KBM-7 (cell line): ENCODE measurements around the gene ZBTB7C.
A peak's percentile ranks its signal among the peaks of the same experiment; 100 is the strongest.

Experiments
- DNase-seq: peaks from one replicate; pipeline ENCODE4 v3.0.0-alpha.2; 2015
- in situ Hi-C: fragments of 300-500 bp; cut with MboI; formaldehyde crosslinking; loops from 2 replicates; pipeline ENCODE4 v1.14.3; 2020; ENCODE audit warnings: low sequenced_read_pairs, low pct_unique_long_range_greater_than_20kb, mixed read lengths

The ZBTB7C gene

DNA sequence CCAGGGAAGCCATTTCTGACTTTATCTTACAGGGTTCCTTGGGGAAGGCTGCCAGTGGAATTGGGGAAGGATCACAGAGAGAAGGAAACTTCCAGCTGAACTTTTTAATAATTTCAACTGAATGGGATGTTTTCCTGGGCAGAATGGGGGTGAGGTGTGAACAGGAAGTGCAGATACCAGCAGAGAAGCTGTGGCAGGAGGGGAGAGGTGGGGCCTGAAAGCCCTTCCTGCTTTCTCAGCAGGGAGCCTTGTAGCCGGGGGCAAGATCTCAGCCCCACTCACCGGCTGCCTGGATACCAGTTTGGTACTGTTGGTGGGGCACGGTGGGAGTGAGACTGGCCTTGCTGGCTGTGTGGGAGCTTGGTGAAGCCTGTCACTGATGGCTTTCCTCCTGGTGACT is 170.5 kb downstream of the ZBTB7C start:
- in situ Hi-C loops = loop anchor here (25.0 kb wide), 1 partner anchor 199 kb away; no protein-coding TSS in a partner anchor
- peak; percentile 43 for DNase-seq

DNA sequence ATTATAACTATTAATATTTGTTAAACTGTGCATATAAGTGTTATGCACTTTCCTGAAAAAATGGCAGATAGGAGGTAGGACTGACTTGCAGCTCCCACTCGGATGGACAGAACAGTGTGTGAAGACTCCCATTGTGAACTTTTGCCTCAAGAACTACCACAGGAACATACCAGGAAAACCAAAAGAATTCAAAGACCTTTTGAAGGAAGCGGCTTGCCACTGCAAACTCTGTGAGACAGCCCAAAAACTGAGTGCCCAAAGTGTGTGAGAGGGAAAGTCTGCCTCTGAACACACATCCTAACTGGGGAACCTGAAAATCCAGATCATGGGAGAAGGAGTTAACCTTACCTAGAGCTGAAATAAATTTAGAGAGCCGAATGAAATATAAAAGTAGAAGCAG is 171.0 kb downstream of the ZBTB7C start:
- no peak for DNase-seq

DNA sequence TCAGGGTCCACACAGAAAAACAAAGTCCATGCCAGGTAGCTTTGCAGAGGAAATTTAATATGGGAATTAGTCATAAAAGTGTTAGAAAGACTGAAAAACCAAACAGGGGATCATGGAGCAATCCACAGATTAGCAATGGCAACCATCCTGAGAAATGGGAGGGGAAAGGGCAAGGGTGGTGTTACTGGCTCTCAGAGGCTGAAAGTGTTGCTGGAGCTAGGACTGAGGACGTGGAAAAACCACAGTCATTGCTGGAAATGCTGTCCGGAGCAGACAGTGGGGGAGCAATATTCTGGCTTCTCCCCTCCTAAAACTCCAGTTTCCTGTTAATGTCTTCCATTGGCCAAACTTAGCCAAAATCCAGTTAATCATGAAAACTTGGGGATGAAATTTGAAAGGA is 172.4 kb downstream of the ZBTB7C start:
- no peak for DNase-seq
- in situ Hi-C loops = loop anchor here (25.0 kb wide), 1 partner anchor 200 kb away; no protein-coding TSS in a partner anchor

More for the DNA sequence above, 171.0 kb downstream of the ZBTB7C start:
- in situ Hi-C loops = loop anchor here (25.0 kb wide), 1 partner anchor 199 kb away; no protein-coding TSS in a partner anchor

DNA sequence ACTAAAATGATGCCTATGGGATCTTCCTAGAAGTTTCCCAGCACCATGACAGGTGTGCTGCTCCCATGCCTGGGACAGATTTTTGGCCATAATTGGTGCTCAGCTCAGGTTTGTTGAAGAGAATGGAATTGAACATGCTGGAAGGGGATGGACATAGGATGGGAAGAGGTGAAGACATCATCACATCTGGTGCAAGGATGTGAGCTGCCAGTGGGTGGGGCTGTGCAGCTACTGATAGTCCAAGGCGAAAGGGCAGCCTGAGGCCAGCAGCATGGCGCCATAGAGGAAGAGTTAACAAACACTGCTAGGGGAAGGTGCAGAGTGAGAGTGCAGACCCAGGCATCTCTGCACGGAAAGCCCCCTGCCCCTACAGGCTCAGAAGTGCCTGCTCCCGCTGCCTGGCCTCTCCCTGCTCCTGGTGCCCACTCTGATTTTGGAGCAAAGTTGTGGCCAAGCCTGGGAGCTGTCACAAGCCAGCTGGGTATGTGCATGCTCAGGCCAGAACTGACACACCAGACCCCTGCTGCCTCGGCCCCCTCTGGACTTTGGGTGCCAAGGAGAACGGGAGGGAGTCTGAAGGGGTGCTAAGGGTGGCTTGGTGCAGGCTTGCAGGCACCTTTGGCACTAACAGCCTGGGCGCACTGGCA is 178.6 kb downstream of the ZBTB7C start:
- in situ Hi-C loops = loop anchor here (25.0 kb wide), 1 partner anchor 207 kb away; no protein-coding TSS in a partner anchor
- peak; percentile 84 for DNase-seq

DNA sequence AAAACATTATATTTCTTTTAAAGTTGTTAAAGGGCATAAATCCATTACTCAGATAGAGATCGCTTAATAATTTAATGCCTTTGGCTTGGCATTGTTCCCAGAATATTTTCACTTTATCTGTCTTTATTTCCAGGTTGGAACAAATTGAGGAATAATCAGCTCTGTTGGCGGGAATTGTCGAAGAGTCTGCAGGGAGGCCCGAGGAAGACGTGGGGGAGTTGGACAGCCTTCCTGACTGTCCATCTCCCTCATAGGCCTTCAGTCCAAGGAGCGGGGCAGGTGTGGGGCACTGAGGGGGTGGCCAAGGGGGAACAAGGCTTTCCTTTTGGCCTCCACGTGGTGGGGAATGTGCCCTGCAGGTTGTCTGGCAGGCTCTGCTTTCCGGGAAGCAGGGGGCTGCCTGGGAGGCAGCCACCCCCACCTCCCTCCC is 179.6 kb downstream of the ZBTB7C start:
- no peak for DNase-seq
- in situ Hi-C loops = loop anchor here (25.0 kb wide), 1 partner anchor 208 kb away; no protein-coding TSS in a partner anchor

DNA sequence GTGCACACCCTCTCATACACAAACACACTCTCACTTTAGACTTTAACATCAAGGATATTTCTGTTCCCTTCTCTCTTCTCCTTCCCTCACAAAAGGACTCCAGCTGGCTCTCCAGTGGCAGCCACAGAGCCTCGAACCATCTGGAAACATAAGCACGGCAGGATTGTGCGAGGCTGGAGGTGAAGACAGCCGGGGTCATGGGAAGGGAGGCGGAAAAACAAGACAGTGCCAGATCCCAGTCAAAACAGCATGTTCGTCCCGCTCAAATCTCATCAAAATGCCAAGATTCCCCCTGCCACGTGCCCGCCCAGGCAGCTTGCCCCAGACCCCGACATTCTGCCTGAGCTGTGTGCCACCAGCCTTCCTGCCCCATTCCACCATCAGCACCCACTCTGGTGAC is 180.3 kb downstream of the ZBTB7C start:
- in situ Hi-C loops = loop anchor here (25.0 kb wide), 1 partner anchor 208 kb away; no protein-coding TSS in a partner anchor
- no peak for DNase-seq

DNA sequence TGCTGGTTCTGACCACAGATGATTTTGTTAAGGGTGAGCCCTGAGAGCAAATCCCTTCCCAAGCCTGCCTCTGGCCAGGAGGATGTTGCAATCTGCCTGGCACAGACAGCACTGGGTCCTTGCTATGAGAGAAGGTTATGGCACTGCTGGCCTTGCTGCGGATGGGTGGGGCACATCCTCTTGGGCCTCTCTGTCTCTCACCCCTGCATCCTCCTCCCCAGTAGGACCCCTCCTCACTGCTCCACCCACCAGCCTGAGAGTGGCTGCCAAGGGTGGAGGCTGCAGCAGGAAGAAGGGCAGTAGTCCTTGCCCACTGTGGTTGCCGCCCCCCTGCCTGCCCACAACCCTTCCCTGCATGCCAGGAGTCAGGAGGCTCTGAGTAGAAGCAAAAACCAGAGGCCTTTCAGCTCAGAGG is 180.9 kb downstream of the ZBTB7C start:
- DNase-seq = no peak
- in situ Hi-C loops = loop anchor here (25.0 kb wide), 1 partner anchor 209 kb away; no protein-coding TSS in a partner anchor

DNA sequence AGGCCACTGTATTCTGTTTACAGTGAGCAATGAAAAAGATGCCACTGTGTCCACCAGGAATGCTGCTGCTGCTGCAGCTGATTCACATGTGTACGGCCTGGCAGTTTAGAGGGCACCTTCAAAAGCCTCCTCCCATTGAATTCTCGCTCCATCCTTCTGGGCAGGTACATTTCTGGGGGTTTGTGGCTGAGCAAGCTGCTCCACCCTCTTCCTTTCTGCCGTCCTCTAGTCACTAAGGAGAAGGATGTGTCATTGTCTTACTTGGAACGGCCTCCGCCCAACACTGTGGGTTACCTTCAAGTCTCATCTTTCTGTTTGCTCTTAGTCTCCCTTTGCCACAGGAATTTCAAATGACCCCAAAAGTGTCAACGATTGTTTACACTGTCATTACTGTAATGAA is 182.0 kb downstream of the ZBTB7C start:
- in situ Hi-C loops = loop anchor here (25.0 kb wide), 1 partner anchor 210 kb away; no protein-coding TSS in a partner anchor
- no peak for DNase-seq

DNA sequence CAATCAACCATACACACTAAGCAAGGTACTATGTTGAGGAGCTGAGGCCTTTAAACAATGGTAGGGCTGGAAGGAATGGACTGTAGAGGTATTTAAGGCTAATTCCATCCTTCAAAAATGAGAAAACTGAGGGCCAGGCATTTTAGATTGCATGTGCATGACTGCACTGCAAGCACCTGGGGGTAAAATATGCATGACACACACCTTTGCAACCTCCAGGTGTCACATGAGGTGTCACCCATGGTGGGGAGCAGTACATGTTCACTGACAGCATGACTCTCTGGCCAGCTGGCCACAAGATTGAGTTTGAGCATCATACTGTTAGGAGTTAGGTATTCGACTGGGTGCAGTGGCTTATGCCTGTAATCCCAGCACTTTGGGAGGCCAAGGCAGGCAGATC is 182.8 kb downstream of the ZBTB7C start:
- in situ Hi-C loops = loop anchor here (25.0 kb wide), 1 partner anchor 211 kb away; no protein-coding TSS in a partner anchor
- DNase-seq = no peak

DNA sequence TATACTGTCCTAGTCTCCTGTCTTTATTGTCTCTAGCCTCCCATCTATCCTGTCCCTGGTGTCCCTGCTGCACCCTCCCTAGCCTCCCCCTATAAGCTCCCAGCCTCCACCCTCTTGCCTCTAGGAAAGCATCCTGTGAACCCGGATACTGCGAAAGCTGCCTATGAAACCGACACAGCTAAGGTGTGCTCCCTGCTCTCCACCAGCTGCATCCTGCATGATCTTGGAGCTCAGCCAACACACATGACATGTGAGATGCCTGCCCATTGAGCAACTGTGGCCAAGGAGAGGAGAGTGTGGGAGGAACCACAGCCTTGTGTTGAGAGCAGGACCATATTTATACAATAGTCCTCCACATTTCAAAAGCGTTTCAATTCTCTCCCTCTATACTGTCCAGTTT is 187.1 kb downstream of the ZBTB7C start:
- in situ Hi-C loops = no loop called here
- peak; percentile 58 for DNase-seq

DNA sequence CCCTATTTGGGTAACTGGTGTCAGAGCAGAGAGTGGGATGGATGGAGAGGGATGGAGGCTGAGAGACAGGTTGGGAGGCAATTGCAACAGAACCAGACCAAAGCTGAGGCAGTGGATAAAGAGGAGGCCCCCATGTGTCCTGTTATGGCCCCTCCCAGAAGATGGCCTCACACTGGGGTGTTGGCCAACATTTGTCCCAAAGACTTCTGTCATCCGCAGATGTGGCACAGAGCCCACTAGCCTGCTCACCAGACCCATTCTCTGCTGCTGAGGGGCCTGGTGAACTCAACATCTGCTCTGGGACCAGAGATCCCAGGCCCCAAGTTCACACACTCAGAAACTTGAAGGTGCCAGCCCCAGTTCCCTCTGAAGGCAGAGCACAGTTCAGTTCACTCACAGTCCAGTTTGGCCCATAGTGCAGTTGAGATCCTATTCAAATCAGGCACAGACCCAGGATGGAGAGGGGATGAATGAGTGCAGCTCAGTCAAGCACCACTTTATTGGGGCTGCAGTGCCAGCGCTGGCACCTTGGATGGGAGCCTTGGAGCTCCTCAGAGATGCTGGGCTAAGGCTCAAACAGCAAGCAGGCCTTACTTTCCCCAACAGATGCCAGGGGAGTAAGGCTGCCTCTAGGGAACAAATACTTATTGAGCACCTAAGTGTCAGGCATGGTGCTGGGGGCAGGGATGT is 189.2 kb downstream of the ZBTB7C start:
- no peak for DNase-seq
- in situ Hi-C loops = no loop called here

DNA sequence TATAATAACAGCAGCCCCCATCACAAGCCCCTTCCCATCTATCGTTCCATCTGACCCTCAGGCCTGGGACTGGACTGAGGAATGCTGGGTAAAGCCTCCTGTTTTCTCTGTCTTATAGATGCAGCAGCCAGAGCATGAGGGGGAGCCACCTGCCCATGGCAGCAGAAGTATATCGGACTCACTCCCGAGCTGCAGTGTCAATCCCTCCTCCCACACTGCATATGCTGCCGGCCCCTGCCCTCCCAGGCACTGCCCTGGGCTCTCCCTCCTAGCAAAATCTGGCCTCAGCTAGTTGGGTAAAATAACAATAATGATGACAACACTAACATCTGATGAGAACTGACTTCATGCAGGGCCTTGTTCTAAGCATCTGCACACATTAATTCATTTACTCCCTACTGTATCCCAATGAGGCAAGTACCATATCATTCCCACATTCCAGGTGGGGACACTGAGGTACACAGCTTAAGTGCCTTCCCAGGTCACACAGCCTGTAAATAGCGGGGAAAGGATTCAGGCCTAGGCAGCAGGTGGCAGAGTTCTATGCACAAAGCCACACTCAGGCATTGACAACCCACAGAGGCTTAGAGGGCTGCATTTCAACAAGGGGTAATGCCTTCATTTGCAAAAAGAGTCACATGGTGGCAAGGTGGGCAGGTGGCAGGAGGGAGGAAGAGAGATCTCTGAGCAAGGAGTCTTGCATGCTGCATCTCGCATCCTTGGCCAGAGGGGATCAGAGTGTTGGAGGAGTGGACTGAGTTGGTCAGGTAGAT is 190.0 kb downstream of the ZBTB7C start:
- in situ Hi-C loops = no loop called here
- no peak for DNase-seq

DNA sequence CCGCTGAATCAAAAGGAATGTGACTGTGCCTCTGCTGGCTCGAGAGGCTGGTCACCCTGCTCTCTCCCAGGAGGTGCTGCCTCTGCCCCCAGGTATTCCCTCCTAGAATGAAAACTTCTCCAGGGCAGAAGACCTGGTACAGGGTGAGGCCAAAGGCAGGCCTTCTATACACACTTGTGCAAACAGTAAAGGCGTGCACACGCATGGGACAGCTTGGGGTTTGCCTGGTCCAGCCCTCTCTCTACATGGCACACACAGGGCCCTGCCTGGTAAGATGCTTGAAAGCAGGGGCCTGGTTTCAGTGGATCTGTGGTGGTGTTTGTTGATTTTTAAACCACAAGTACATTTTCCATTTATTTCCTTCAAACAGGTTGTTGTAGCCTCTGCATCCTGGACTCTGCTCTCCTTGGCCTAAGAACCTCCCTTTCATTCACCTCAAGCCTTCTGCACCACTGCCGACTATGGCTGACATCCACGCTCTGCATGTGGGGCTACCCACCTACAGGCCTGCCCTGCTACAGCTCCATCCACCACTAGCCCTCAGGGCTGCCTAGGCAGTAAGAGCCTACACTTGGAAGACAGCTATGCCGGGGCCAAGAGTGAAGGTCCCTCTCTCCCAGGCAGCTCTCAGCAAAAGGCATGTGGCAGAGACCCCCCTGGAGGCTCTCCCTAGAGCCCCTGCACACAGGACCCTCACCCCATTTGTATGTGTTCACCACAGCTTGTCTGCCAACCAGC is 190.7 kb downstream of the ZBTB7C start:
- no peak for DNase-seq
- in situ Hi-C loops = no loop called here

DNA sequence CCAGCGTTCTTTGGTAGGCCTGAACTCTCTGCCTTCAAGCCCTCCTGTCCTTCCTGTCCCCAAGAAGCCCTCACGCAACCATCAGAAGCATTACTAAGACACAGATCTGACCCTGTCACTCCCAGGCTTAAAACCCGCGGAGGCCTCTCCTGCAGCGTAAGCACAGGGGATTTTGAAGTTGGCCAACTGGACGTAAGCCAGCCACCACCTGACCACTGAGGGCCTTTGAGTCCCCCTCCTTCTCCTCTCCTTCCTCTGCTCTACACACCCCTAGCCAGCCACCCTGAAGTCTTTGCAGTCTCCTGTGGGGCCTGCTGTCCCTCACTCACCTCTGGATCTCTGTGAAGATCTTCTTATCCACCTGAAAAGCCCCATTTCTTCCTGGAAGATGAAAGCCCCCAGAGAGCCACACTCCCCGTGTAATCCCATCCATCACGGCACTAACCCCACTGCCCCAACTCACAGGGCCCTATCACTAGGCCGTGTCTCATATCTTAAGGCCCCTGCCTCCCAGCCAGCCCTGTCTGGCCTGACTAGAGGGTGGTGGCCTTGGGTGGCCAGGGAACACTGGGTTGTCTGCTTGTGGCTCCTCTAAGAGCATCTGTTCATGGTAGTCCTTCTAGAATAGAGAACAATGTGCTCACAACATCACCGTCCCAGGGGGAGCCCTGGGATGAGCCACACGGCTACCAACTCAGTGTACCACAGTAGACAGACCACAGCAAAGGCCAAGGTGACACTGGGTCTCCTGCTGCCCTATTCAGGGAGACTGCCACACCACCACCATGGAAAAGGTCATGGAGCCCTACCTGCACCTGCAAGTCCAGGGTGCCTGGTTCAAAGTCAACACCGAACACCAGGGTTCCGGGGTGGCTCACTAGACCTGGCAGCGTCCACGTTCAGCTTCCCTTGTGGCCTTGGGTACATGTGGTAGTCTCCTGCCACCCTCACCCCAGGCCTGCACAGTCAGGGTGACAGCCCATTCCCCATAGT is 191.6 kb downstream of the ZBTB7C start:
- no peak for DNase-seq
- in situ Hi-C loops = no loop called here

DNA sequence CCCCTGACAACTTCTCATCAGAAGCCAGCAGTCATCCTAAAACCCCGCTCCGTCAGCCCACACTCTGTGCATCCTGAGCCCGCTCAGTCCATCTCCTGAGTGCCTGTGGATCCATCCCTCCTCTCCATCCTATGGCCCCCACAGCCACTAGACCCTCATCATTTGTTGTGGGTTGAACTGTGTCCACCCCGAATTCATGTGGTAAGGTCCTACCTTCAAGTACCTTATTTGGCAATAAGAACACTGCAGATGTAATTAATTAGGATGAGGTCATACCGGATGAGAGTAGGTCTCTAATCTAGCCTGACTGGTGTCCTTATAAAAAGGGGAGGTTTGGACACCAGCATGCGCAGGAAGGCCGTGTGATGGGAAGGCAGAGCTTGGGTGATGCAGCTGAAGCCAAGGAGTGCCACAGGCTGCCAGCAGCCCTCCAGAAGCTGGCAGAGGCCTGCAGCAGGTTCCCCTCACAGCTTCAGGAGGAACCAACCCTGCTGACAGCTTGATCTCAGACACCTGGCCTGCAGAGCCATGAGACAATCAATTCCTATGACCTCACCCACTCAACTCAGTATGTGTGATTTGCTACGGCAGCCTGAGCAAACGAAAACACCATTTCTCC is 192.4 kb downstream of the ZBTB7C start:
- in situ Hi-C loops = no loop called here

DNA sequence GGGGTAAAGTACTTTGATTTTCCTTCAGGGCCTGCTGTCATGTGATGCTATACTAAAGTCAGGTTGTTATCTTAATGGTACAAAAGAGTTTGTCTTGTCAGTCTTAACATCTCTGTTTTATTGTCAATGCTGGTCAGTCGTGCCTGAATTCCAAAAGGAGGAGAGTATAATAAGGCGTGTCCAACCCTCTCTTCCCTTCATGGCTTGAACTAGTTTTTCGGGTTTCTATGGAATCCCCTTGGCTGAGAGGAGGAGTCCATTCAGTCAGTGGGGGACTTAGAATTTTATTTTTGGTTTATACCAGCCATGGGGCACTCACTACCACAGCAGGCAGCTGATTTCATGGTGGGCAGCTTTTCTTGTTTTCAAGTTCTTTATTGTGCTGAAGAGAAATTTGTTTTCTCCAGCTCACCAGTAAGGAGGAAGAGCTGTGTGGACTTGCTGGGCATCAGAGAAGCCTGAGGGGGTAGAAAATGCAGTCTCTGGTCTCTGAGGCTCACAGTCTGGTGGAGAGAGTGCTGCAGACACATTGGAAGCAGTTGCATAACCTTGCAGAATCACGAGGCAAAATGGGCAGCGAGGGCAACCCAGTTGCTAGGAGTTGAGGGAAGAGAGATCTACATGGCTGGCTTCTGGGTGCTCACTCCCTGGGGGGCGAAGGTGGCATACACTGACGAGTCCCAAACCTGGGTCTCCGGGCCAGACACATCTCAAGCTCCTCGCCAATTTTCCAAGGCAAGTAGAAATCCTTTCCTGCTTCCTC is 193.1 kb downstream of the ZBTB7C start:
- in situ Hi-C loops = no loop called here
- no peak for DNase-seq

More for the DNA sequence above, 192.4 kb downstream of the ZBTB7C start:
- DNase-seq = no peak

DNA sequence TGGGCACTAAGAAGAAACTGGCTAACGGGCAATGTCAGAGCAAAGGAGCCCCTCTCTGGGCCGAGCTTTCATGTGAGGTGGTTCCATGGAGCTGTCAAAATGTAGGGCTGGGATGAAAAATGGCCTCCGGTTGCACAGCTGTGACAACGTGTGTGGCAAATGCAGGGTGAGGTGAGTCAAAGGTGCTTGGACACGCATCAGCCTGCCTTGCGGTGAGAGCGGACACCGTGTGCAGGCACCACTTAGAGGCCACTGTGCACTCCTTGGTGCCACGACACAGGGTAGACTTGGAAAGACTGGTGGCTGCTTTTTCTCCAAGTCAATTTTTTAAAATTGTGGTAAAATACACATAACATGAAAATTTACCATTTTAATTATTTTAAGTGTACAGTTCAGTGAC is 195.4 kb downstream of the ZBTB7C start:
- in situ Hi-C loops = no loop called here
- no peak for DNase-seq
